8988T (cell line): Measurements from ENCODE around the gene SKAP1.
A peak's percentile ranks its signal among the peaks of the same experiment; 100 is the strongest.
"Not testable (repeated sequence)": the region's sequence is repeated elsewhere in the genome, so short reads cannot be mapped to it uniquely, and the experiment has no call there.

Experiments used
- DNase-seq: peaks from one replicate; pipeline ENCODE4 v3.0.0; 2011

SKAP1 gene

DNA sequence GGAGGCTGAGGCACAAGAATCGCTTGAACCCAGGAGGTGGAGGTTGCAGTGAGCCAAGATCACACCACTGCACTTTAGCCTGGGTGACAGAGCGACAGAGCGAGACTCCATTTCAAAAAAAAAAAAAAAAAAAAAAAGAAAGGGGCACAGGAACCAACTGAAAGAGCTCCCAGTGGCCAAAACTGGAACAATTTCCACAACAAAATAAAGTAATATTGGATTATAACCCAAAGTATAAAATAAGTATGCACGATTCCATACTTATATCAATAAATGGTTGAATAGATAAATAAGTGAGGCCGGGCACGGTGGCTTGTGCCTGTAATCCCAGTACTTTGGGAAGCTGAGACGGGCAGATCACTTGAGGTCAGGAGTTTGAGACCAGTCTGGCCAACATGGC, 19.2 kb downstream of the SKAP1 start:
- DNase-seq, result not testable (repeated sequence)

- no peak for DNase-seq
Observed at GRCh38 chr17:48409607-48410006, 20.4 kb downstream of the SKAP1 start.

DNA sequence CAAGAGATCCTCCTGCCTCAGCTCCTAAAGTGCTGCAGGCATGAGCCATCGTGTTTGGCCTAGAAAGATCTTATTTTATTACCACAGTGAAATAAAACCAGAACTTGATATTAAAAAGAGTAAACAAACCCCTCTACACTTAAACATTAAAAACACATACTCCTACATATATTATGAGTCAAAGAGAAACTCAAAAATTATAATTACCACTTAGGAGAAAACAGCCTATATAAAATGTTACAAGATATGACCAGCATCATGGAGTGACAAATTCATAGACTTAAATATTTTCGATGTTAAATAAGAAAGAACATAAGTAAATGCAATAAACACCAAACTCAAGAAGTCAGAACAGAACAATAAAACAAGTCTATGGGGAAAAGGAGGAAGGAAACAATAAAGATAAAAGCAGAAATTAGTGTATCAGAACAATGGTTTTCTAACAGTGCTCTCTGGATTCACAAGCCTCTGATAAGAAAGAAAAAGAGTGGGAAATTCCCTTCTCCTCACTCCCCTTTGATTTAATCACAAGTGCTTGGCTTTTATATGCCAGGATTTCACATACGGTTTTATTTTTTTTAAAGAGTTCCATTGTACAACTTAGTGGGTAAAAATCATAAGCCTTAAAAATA, 23.0 kb downstream of the SKAP1 start:
- no peak for DNase-seq

GRCh38 chr17:48394821-48395220, 35.2 kb downstream of the SKAP1 start:
- no peak for DNase-seq

DNA sequence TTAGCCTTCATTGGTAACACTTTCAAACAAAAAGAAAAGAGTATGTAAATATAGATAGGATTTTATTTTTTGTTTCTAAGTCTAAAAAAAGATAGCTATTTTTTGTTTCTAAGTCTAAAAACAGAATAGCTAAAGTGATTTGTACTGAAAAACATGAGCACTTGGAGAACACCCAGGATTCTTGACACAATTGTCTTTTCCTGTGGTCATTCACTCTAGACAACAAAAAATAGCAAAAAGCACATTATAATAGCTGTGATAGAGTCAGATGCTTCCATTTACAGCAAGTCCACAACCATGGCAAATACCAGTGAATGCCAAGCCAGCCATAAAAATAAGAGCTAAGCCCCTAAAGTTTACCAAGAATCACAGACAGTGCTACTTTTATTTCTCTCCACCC, 36.7 kb downstream of the SKAP1 start:
- DNase-seq, result no peak

DNA sequence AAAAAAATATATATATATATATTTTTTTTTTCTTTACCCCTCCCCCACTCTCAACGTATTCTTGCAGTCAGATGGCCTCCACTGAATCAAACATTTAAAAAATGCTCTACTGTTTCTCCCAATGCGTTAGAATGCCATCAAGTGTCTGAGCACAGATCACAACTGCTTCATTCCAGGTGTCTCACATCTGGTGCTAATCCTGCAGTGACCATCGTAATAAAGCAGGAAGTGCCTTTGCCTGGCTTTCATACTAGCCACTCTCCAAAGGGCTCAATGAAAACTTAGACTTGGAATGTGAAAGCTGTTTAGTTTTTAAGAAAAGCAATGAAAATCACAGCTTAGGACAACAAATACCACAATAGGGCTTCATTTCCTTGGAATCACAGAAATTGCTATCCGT, 37.2 kb downstream of the SKAP1 start:
- no peak for DNase-seq

DNA sequence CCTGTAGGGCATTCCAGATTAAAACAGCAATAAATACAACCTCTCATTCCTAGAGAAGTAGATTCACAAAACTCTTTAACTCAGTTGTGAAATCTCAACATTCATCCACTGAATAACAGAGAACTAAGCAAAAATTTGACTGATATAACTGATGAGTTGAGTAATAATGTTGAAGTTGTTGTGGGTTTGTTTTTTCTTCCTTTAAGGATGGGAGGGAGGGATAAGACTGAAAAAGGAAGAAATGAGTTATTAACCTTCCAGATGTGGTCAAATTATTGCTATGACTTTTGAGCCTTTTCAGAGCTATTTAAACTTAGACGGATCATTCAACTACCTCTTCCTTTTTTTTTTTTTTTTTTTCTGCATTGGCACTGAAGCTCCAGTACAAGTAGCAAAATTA, 38.6 kb downstream of the SKAP1 start:
- DNase-seq, result no peak

DNA sequence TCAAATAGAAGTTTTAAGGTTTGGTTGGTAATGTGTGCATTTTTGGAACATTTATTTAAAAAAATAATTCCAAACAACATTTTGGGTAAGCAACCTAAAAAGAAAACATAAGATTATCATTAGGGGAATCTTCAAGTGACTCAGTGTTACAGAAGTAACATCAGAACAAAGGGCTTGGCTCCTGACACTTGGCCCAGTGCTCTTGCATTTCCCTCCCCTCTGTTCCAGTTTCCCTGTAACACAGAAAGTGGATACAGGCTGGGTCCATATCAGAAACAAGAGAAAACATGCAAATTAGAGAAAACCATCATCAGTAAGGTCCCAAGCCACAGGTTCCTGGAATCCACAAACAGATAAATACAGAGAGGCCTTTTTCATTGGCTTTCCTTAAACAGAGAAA, 40.1 kb downstream of the SKAP1 start:
- DNase-seq, result no peak

GRCh38 chr17:48388955-48389743, 40.9 kb downstream of the SKAP1 start:
- no peak for DNase-seq

GRCh38 chr17:48386826-48387225, 43.2 kb downstream of the SKAP1 start:
- no peak for DNase-seq

GRCh38 chr17:48385319-48385718, 44.7 kb downstream of the SKAP1 start:
- no peak for DNase-seq

- DNase-seq, result no peak
Observed at GRCh38 chr17:48384164-48384563, 45.9 kb downstream of the SKAP1 start.

GRCh38 chr17:48382989-48383388, 47.0 kb downstream of the SKAP1 start:
- DNase-seq, result no peak

DNA sequence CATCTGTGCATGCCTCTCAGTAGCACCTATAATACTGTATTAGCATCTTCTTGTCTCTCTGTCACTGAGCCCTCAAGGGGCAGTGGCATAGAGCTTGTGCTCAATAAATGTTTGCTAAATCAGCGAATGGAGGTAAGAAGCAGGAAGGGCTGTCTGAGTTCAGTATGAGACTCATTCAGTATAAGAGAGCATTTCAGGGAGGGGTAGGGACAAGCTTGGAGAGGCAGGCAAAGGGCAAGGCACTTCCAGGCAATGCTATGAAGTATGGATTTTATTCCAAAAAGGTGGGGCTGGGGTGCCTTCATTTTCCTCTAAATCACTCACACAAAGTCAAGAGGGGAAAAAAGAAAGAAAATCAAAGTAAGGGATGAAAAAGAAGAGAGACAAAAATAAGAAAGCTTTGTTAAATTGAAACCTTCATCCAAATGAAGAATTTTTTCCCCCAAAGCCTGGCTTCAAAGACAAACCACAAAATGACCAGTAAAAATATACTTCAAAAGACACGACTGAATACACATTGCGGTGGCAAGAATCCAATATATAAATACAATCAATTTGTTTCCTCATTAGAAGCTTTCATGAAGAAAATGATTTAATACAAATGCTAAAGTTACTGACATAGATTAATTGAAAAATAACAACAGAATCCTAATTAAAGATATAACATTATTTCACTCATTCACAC, 51.2 kb downstream of the SKAP1 start:
- no peak for DNase-seq

DNA sequence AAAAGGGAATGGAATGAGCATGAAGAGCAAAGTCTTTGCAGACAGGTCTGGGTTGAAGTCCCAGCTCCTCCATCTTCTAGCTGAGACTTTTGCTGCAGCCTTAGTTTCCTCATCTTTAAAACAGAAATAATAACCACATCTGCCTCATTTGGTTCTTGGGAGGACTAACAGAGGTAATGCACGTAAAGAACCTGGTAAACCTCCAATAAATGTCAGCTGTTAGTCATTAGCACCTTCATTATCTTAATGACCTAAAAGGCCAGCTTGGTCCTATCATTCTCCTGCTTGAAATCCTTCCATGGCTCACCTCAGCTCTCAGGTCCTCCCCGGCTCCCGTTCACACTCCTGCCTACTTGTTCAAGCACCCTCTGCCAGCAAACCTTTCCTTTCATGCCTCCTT, 51.8 kb downstream of the SKAP1 start:
- DNase-seq, result no peak

DNA sequence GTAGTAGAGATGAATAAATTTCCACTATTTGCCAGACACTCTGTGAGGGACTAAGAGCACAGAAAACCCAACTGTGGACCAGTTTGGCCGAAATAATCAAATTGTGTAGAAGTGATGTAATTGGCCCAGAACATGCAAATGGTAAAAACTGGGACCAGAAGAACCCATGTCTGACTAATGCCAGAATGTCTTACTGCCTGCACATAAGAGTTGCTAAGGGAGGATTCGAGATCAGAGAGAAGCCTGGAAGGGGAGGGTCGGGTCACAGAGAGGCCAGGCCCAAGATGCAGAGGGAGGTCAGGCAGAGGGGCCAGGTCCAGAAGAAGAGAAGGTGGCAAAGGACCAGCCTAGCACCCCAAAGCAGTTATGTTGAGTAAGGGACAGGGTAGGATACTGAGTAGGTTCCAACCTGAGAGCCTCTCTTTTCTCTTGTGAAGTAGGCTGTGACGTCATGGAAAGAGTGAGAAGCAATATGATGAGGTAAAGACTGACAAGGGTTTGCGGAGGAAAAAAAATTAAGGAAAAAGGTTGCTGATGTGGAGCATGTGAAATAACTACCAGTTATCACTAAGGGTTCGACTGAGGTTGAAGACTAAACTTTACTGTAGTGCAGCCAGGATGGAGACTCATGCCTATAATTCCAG, 53.2 kb downstream of the SKAP1 start:
- no peak for DNase-seq

GRCh38 chr17:48375356-48375755, 54.7 kb downstream of the SKAP1 start:
- DNase-seq, result no peak

DNA sequence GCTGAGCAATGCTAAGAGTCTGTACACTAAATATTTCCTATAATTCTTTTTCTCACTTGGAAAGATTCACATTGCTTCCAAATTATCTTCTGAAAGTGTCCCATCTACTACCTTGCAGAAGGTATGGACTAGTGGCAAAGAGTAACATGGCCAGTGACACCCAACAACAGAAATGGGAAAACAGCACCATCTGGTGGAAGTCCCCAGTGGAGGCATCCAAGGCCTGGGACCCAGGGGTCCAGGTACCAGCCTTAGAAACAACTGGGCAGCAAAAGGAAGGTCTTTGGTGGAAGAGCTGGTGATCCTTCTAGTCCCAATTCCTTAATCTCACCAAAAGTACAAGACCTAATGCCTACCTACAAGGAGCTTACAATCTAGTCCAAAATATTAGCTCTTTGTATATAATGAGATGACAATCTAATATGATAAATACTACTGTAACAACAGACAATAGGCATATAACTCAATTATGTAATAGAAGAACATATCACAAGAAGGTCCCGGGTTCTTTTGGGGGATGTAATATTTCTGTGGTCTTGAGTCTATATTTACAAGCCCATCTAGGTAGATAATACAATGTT, 55.3 kb downstream of the SKAP1 start:
- DNase-seq, result peak; percentile 51

GRCh38 chr17:48373883-48374282, 56.1 kb downstream of the SKAP1 start:
- no peak for DNase-seq

DNA sequence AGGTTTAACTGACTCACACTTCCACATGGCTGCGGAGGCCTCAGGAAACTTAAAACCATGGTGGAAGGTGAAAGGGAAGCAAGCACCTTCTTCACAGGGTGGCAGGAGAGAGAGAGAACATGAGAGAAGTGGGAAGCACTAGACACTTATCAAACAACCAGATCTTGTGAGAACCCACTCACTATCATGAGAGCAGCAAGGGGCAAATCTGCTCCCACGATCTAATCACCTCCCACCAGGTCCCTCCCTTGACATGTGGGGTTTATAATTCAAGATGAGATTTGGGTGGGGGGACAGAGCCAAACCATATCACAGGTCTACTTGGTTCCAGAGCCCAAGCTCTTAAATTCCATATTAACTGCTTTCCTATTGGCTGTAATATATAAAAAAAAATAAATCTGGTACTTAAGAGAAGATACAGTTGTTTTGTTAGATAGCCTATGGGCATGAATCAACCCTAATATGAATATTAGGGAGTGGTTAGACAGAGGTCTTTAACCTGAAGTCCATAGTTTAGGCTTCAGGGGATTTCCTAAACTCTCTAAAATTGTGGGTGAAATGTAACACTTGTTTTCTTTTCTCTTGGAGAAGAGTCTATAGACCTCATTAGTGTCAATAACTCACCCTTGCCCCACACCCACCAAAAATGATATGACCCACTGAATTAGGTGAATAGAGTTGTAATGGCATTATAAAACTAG, 56.7 kb downstream of the SKAP1 start:
- no peak for DNase-seq

DNA sequence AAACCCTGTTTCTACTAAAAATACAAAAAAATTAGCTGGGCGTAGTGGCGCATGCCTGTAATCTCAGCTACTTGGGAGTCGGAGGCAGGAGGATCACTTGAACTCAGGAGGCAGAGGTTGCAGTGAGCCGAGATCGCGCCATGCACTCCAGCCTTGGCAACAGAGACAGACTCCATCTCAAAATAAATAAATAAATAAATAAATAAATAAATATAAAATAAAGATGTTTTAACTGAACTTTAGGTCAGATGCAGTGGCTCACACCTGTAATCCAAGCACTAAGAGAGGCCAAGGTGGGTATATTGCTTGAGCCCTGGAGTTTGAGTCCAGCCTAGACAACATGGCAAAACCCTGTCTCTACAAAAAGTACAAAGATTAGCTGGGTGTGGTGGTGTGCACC, 61.0 kb downstream of the SKAP1 start:
- not testable (repeated sequence) for DNase-seq

DNA sequence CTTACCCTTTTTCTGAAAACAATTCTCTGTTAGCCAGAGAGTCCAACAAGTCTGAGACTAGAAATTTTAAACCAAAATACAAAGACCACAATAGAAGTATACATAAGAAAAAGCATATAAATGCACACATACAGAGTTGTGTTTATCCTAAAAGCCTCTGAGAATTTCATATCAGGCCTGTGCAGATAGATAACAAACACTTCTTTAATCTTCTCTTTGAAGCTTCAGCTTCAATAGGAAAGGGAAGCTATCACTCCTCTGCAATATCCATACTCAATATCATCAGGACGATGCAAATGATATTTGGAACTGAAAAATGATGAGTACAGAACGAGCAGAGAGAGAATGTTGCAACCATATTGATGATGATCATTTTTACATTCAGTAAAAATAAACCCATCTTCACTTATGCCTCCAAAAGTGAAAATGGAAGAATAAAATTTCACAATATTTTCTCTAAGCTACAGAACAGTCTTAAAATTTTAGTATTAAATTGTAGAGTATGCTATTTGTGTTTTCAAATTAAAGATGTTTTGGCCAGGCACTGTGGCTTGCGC, 61.6 kb downstream of the SKAP1 start:
- DNase-seq, result no peak
